Fibroblast of peridontal ligament (primary cell): ENCODE data around the gene SEMA4C.

Experiments
- DNase-seq: peaks from one replicate; pipeline ENCODE4 v3.0.0-alpha.2; 2010; ENCODE audit errors: extremely low read depth

The SEMA4C gene

GRCh38 chr2:96819876-96820511 lies 49.9 kb downstream of the SEMA4C start:
- no peak for DNase-seq

GRCh38 chr2:96819128-96819875 lies 50.6 kb downstream of the SEMA4C start:
- DNase-seq: no peak

GRCh38 chr2:96817882-96818281 lies 52.0 kb downstream of the SEMA4C start:
- DNase-seq: no peak

DNA sequence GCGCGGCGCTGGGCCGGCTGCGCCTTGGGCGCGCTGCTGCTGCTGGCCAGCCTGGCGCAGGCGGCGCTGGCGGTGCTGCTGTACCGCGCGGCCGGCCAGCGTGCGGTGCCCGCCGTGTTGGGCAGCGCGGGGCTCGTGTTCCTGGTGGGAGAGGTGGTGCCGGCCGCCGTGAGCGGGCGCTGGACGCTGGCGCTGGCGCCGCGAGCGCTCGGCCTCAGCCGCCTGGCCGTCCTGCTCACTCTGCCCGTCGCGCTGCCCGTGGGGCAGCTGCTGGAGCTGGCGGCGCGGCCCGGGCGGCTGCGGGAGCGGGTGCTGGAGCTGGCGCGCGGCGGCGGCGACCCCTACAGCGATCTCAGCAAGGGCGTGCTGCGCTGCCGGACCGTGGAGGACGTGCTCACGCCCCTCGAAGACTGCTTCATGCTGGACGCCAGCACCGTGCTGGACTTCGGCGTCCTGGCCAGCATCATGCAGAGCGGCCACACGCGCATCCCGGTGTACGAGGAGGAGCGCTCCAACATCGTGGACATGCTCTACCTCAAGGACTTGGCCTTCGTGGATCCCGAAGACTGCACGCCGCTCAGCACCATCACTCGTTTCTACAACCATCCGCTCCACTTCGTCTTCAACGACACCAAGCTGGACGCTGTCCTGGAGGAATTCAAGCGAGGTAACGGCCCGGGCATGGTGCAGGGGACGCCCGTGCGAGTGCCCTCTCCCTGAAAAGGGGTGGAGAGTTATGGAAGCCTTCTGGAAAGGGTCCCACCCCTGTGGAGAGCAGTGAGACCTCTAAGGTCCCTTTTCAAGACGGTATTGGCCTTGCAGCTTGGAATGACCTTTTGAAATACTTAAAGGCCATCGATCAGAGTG lies 52.8 kb downstream of the SEMA4C start:
- peak; percentile 13 for DNase-seq

DNA sequence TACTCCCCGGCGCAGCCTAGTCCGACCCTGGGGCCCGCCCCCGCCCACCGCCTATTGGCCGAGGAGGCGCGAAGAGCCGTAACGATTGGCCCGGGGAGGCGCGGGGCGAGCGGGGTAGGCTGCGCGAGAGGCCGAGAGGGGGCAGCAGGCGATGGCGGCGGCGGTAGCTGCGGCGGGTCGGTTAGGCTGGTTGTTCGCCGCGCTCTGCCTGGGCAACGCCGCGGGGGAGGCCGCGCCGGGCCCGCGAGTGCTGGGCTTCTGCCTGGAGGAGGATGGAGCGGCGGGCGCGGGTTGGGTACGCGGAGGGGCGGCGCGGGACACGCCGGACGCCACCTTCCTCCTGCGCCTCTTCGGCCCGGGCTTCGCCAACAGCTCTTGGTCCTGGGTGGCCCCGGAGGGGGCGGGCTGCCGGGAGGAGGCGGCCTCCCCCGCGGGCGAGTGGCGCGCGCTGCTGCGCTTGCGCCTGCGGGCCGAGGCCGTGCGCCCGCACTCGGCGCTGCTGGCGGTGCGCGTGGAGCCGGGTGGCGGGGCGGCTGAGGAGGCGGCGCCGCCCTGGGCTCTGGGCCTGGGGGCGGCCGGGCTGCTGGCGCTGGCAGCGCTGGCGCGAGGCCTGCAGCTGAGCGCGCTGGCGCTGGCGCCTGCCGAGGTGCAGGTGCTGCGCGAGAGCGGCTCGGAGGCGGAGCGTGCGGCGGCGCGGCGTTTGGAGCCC lies 53.6 kb downstream of the SEMA4C start, which contains the start of gene CNNM3:
Gene CNNM3, plus strand, starts transcription at position 142 of the 709 bp plus-strand sequence. Its CDS starts 10 bp downstream, at position 152.
- peak; percentile 84 for DNase-seq

GRCh38 chr2:96815326-96816126 lies 54.4 kb downstream of the SEMA4C start:
- DNase-seq: peak; percentile 49

- DNase-seq: no peak
Observed at GRCh38 chr2:96813656-96814055, 56.2 kb downstream of the SEMA4C start.

- peak; percentile 86 for DNase-seq
Observed at GRCh38 chr2:96811917-96812316, 58.0 kb downstream of the SEMA4C start.

- DNase-seq: no peak
Observed at GRCh38 chr2:96810783-96811192, 59.1 kb downstream of the SEMA4C start.

DNA sequence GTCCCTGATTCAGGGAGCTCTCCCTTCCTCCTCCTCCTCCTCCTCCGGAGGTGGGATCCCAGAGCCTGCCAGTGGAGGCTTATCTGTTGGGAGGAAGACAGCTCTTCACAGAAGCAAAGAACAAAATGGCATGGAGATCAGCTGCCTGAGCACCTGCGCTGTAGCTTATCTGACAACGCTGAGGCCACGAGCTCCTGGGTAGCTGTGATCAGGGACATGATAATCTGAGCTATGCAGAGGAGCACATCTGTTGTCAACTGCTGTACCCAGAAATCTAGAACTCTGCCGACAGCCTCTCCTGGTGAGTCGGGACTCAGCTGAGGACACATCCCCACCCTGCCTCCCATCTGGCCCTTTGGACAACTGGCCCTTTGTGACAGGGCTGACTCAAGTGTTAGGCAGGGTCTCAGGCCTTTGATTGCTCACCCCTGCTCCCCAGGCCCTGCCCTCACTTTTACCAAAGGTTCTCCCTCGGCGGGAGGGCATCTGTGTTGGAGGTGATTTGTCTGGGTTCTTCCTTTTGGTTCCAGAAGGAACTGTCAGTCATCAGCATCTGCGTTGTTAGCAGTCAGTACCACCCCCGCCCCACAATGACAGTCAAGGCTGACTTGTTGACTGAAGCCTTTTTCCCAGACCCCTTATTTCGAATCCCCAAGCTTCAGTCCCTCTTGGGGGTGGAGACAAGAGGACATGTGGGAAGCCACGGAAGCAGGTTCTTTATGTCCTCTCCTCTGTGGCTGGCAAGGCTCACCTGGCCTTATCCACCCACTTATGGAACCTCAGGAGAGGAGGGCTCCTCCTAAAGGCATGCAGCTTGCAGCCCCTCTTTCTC lies 59.7 kb downstream of the SEMA4C start:
- no peak for DNase-seq
